Measurements from ENCODE around the gene RLN3.

- TF ChIP-seq CTCF (IDR thresholded peaks at IDR 0.05; ENCODE audit: borderline replicate concordance, extremely low read depth, low read length, poor library complexity, severe bottlenecking) (no peak), EZH2 (IDR thresholded peaks at IDR 0.05; ENCODE audit: borderline replicate concordance, low read depth, low read length, severe bottlenecking) (no peak)
Measured at GRCh38 chr19:14021474-14021873, 6.5 kb upstream of the RLN3 start.
